Activated T-helper 1 cell treated with anti-CD3 and anti-CD28 coated beads, Interleukin-12 subunit alpha, Interleukin-12 subunit beta, Interleukin-2, Interleukin-4 antibody, amounts not matched to agents 30 ng/mL and 10 ng/mL and 1 ng/mL, durations not matched to agents 14 hours and 24 hours and 36 hours (primary cell): ENCODE data around the gene SLC25A46. TPM values are rescaled to one million over a fixed set of nuclear protein-coding genes. Genes with fewer than 3 reads are reported as not detected.
"Not testable (repeated sequence)": the region's sequence is repeated elsewhere in the genome, so short reads cannot be mapped to it uniquely, and the experiment has no call there.

Experiments used
- DNase-seq: peaks from one replicate; pipeline ENCODE4 v3.0.0; 2021; ENCODE audit warnings: low spot score
- H3K27ac Mint-ChIP-seq: one replicate; pipeline ENCODE4 v1.8.0; 2021; ENCODE audit warnings: mild to moderate bottlenecking, mixed read lengths
- H3K27me3 Mint-ChIP-seq: one replicate; pipeline ENCODE4 v1.8.0; 2022; ENCODE audit warnings: mild to moderate bottlenecking, moderate library complexity, mixed read lengths; ENCODE audit not compliant: insufficient read depth
- H3K36me3 Mint-ChIP-seq: one replicate; pipeline ENCODE4 v1.8.0; 2021; ENCODE audit warnings: low read depth, mixed read lengths
- H3K4me1 Mint-ChIP-seq: one replicate; pipeline ENCODE4 v1.8.0; 2021; ENCODE audit warnings: low read depth, mixed read lengths
- H3K4me3 Mint-ChIP-seq: one replicate; pipeline ENCODE4 v1.8.0; 2021; ENCODE audit warnings: mild to moderate bottlenecking, moderate library complexity, mixed read lengths
- H3K9me3 Mint-ChIP-seq: one replicate; pipeline ENCODE4 v1.8.0; 2021; ENCODE audit warnings: mixed read lengths
- intact Hi-C: fragments of 100-400 bp; cut with micrococcal nuclease; formaldehyde crosslinking; loops from one replicate; pipeline ENCODE4 v1.15.1; 2024
- total RNA-seq: library from RNA; stranded (reverse); gene quantifications from 2 replicates; pipeline ENCODE4 v1.2.3, GENCODE V29; 2022

Gene SLC25A46
- 54.6 and 55.4 TPM in 2 replicates for total RNA-seq

GRCh38 chr5:110738812-110739651 lies at the start of gene SLC25A46:
Gene SLC25A46 (plus strand): TSS chr5:110739007. CDS start chr5:110739120, 113 bp downstream.
- Mint-ChIP-seq H3K36me3 (peaks cover 7% of the 10 kb centered on the region), H3K9me3 (no peaks in the 10 kb centered on the region), H3K27me3 (peaks cover 11% of the 10 kb centered on the region), H3K4me1 (peaks cover 39% of the 10 kb centered on the region), H3K27ac (peak within 1 kb of the TSS; percentile 96), H3K4me3 (peak within 1 kb of the TSS; percentile 97)
- intact Hi-C loops = loop anchor here (1.0 to 5.0 kb wide), 10 partner anchors 13 to 1423 kb away; partner anchors contain the start of genes MAN2A1, NREP, STARD4 and TMEM232
- DNase-seq = peak; percentile 85

DNA sequence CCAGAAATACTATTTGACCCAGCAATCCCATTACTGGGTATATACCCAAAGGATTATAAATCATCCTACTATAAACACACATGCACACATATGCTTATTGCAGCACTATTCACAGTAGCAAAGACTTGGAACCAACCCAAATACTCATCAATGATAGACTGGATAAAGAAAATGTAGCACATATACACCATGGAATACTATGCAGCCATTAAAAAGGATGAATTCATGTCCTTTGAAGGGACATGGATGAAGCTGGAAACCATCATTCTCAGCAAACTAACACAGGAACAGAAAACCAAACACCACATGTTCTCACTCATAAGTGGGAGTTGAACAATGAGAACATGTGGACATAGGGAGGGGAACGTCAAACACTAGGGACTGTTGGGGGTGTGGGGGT lies 48.2 kb upstream of the SLC25A46 start:
- DNase-seq, H3K27me3 Mint-ChIP-seq, H3K27ac Mint-ChIP-seq, H3K4me3 Mint-ChIP-seq, intact Hi-C loops, H3K36me3 Mint-ChIP-seq, H3K9me3 Mint-ChIP-seq, H3K4me1 Mint-ChIP-seq: not testable (repeated sequence)

DNA sequence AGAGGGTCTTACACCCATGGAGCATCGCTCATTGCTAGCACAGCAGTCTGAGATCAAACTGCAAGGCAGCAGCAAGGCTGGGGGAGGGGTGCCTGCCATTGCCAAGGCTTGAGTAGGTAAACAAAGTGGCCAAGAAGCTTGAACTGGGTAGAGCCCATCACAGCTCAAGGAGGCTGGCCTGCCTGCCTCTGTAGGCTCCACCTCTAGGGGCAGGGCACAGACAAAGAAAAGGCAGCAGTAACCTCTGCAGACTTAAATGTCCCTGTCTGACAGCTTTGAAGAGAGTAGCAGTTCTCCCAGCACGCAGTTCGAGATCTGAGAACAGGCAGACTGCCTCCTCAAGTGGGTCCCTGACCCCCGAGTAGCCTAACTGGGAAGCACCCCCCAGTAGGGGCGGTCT lies 46.1 kb upstream of the SLC25A46 start:
- H3K9me3 Mint-ChIP-seq, H3K27ac Mint-ChIP-seq, H3K27me3 Mint-ChIP-seq, intact Hi-C loops, H3K36me3 Mint-ChIP-seq, H3K4me1 Mint-ChIP-seq, H3K4me3 Mint-ChIP-seq, DNase-seq: not testable (repeated sequence)

- Mint-ChIP-seq H3K4me3 (no peak overlapping the region), H3K27me3 (peaks cover 1% of the 10 kb centered on the region), H3K27ac (no peak overlapping the region), H3K9me3 (no peaks in the 10 kb centered on the region), H3K4me1 (no peaks in the 10 kb centered on the region), H3K36me3 (no peaks in the 10 kb centered on the region)
- intact Hi-C loops = no loop called here
- DNase-seq = no peak
These were observed 36.5 kb upstream of the SLC25A46 start for GRCh38 chr5:110702300-110702699.

DNA sequence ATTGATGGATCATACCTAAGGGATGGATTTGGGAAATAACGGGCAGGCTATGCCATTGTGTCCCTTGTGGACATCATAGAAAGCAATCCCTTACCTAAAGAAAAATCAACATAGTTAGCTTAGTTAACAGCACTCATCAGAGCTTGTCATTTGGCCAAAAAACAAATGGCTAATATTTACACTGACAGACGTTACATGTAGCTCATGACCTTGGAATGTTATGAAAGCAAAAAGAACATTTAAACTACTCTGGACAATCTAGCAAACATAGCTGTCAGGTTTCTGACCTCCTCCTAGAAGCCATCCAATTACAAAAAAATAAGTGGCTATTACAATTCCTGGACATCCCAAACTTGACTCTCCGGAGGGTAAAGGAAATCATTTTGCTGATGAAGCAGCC lies 36.1 kb upstream of the SLC25A46 start:
- no peaks in the 10 kb centered on the region for H3K4me1 Mint-ChIP-seq
- no peak overlapping the region for H3K27ac Mint-ChIP-seq
- no peak overlapping the region for H3K4me3 Mint-ChIP-seq
- H3K36me3 Mint-ChIP-seq = no peaks in the 10 kb centered on the region
- no peak for DNase-seq
- intact Hi-C loops = no loop called here
- H3K9me3 Mint-ChIP-seq = no peaks in the 10 kb centered on the region
- peaks cover 3% of the 10 kb centered on the region for H3K27me3 Mint-ChIP-seq

GRCh38 chr5:110703481-110703880 lies 35.3 kb upstream of the SLC25A46 start:
- intact Hi-C loops = no loop called here
- no peak overlapping the region for H3K4me3 Mint-ChIP-seq
- H3K27me3 Mint-ChIP-seq = peaks cover 5% of the 10 kb centered on the region
- H3K36me3 Mint-ChIP-seq = no peaks in the 10 kb centered on the region
- DNase-seq = no peak
- H3K27ac Mint-ChIP-seq = no peak overlapping the region
- H3K4me1 Mint-ChIP-seq = no peaks in the 10 kb centered on the region
- H3K9me3 Mint-ChIP-seq = no peaks in the 10 kb centered on the region

DNA sequence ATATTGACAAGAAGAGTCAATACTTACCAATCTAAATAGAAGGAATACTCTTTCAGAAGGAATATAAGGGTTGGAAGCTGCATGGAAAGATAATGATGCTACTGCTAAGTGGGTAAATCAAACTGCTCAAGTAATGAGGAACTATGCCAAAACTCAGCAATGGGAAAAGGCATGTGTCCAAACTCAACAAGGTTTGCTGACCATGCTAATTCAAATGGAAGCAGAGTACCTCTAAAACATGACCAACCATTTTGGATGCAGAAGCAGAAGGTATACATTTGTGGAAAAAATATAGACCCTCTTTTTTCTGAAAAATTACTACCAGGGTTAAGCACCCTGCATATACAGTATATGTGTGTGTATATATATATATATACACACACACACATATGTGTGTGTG lies 33.5 kb upstream of the SLC25A46 start:
- no peak overlapping the region for H3K4me3 Mint-ChIP-seq
- no peaks in the 10 kb centered on the region for H3K4me1 Mint-ChIP-seq
- DNase-seq = no peak
- peaks cover 3% of the 10 kb centered on the region for H3K27me3 Mint-ChIP-seq
- intact Hi-C loops = no loop called here
- H3K27ac Mint-ChIP-seq = no peak overlapping the region
- H3K36me3 Mint-ChIP-seq = no peaks in the 10 kb centered on the region
- H3K9me3 Mint-ChIP-seq = no peaks in the 10 kb centered on the region

GRCh38 chr5:110707260-110707844 lies 31.5 kb upstream of the SLC25A46 start:
- Mint-ChIP-seq H3K4me3 (no peak overlapping the region), H3K27me3 (peaks cover 8% of the 10 kb centered on the region), H3K27ac (no peak overlapping the region), H3K36me3 (no peaks in the 10 kb centered on the region), H3K9me3 (no peaks in the 10 kb centered on the region), H3K4me1 (no peaks in the 10 kb centered on the region)
- intact Hi-C loops = no loop called here
- DNase-seq = no peak

- H3K36me3 Mint-ChIP-seq = no peaks in the 10 kb centered on the region
- DNase-seq = no peak
- peaks cover 12% of the 10 kb centered on the region for H3K27me3 Mint-ChIP-seq
- no peak overlapping the region for H3K27ac Mint-ChIP-seq
- no peaks in the 10 kb centered on the region for H3K4me1 Mint-ChIP-seq
- intact Hi-C loops = no loop called here
- H3K9me3 Mint-ChIP-seq = no peaks in the 10 kb centered on the region
- no peak overlapping the region for H3K4me3 Mint-ChIP-seq
These were observed 22.3 kb upstream of the SLC25A46 start for GRCh38 chr5:110716247-110717245.

GRCh38 chr5:110718311-110718710 lies 20.5 kb upstream of the SLC25A46 start:
- no peak for DNase-seq
- Mint-ChIP-seq H3K27ac (no peak overlapping the region), H3K4me3 (no peak overlapping the region), H3K9me3 (no peaks in the 10 kb centered on the region), H3K4me1 (no peaks in the 10 kb centered on the region), H3K36me3 (no peaks in the 10 kb centered on the region), H3K27me3 (peaks cover 10% of the 10 kb centered on the region)
- intact Hi-C loops = no loop called here

GRCh38 chr5:110726249-110727024 lies 12.4 kb upstream of the SLC25A46 start, which contains the start of gene TMEM232:
Gene TMEM232 (minus strand): TSS chr5:110726671. CDS start chr5:110667352, 59,319 bp downstream.
- intact Hi-C loops = loop anchor here (1.0 kb wide), 1 partner anchor 12 kb away; no protein-coding TSS in a partner anchor
- Mint-ChIP-seq H3K9me3 (no peaks in the 10 kb centered on the region), H3K4me1 (peaks cover 9% of the 10 kb centered on the region), H3K27me3 (no peaks in the 10 kb centered on the region), H3K27ac (peak within 1 kb of the TSS; percentile 74), H3K4me3 (peak within 1 kb of the TSS; percentile 85), H3K36me3 (no peaks in the 10 kb centered on the region)
- peak; percentile 61 for DNase-seq

DNA sequence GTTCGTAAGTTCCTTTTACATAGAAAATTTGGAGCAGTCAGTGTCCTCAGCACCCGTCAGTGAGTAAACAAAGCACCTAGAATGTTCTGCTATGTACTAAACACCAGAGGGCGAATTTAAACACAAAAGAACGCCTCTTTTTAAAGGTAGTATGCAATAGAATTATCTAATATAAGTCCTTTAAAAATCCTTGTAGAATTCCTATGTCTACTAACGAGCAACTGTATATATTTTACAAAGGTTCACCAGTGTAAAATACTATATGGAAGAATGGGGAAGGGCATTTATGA lies 11.8 kb upstream of the SLC25A46 start:
- no peaks in the 10 kb centered on the region for H3K27me3 Mint-ChIP-seq
- no peaks in the 10 kb centered on the region for H3K9me3 Mint-ChIP-seq
- DNase-seq = no peak
- no peaks in the 10 kb centered on the region for H3K36me3 Mint-ChIP-seq
- H3K4me3 Mint-ChIP-seq = peak overlapping the region; percentile 85
- intact Hi-C loops = no loop called here
- H3K4me1 Mint-ChIP-seq = peaks cover 9% of the 10 kb centered on the region
- H3K27ac Mint-ChIP-seq = peak overlapping the region; percentile 74
